ENCODE measurements around the gene EFEMP1.

EFEMP1 gene

DNA sequence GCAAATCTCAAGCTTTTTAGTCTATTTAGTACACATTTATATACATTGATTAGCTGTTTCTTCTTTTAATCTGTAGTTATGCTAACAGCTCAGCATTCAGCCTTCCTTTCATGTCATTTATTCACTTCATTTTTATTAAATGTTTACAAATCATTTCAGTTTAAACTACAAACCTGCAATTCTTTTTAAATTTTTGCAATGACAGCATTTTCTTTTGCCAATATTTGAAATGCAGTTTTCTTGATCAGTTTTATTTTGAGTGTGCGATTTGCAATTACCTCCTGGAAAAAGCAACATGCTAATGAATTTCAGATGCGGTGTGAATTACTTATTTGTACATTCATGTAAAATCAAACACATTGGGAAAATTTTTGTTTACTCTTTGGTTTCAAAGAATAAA, 13.5 kb downstream of the EFEMP1 start:
- no peaks in the 10 kb centered on the region for H3K9me3 ChIP-seq (ENCODE audit: insufficient read depth, low read length)
- H3K4me1 ChIP-seq (ENCODE audit: insufficient read depth, insufficient read length) = no peaks in the 10 kb centered on the region
- H3K9ac ChIP-seq (ENCODE audit: insufficient read length, low read depth) = no peak overlapping the region
- H3K36me3 ChIP-seq (ENCODE audit: insufficient read depth, insufficient read length, low read length) = no peaks in the 10 kb centered on the region
- DNase-seq (ENCODE audit: low read depth, low spot score) = no peak
- no peak for TF ChIP-seq SUZ12 (IDR thresholded peaks at IDR 0.05; ENCODE audit: extremely low read depth, insufficient read depth, insufficient read length)
- no peak for TF ChIP-seq YY1 (IDR thresholded peaks at IDR 0.05; ENCODE audit: insufficient read depth, insufficient read length)
- TF ChIP-seq ZNF274 (IDR thresholded peaks at IDR 0.05; ENCODE audit: low read depth, low read length) = no peak
- no peaks in the 10 kb centered on the region for H3K27me3 ChIP-seq (ENCODE audit: insufficient read depth, insufficient read length)
- no peak overlapping the region for H3K4me3 ChIP-seq (ENCODE audit: insufficient read length, low read depth)

DNA sequence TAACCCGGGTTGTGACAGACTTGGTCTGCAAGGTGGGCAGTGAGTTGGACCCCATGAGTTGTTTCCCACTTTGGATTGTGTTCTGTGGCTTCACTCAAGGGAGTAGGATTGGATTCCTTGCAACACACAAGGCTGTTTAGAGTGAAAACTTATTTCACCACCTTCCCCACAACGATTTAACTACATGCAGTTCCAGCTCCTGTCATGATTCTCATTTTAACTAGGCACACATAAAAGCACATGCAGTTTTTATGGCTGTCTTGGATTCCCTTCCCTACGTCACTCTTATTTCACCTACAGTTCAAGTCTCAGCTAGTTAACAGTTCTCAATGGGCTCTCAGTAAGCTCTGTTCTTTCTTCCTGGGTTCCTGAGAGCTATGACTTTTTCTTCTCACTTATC, 15.9 kb downstream of the EFEMP1 start:
- no peak for DNase-seq (ENCODE audit: low read depth, low spot score)
- H3K4me1 ChIP-seq (ENCODE audit: insufficient read depth, insufficient read length) = no peaks in the 10 kb centered on the region
- no peaks in the 10 kb centered on the region for H3K27me3 ChIP-seq (ENCODE audit: insufficient read depth, insufficient read length)
- peaks cover 10% of the 10 kb centered on the region; the same call in 1 of the 2 replicates for H3K9me3 ChIP-seq (ENCODE audit: insufficient read depth, low read length)
- H3K36me3 ChIP-seq (ENCODE audit: insufficient read depth, insufficient read length, low read length) = no peaks in the 10 kb centered on the region
- TF ChIP-seq ZNF274 (IDR thresholded peaks at IDR 0.05; ENCODE audit: low read depth, low read length) = no peak
- no peak for TF ChIP-seq SUZ12 (IDR thresholded peaks at IDR 0.05; ENCODE audit: extremely low read depth, insufficient read depth, insufficient read length)
- no peak for TF ChIP-seq YY1 (IDR thresholded peaks at IDR 0.05; ENCODE audit: insufficient read depth, insufficient read length)
- H3K4me3 ChIP-seq (ENCODE audit: insufficient read length, low read depth) = no peak overlapping the region
- H3K9ac ChIP-seq (ENCODE audit: insufficient read length, low read depth) = no peak overlapping the region

GRCh38 chr2:55906993-55907392, 16.6 kb downstream of the EFEMP1 start:
- Histone ChIP-seq H3K36me3 (ENCODE audit: insufficient read depth, insufficient read length, low read length) (no peaks in the 10 kb centered on the region), H3K4me3 (ENCODE audit: insufficient read length, low read depth) (no peak overlapping the region), H3K27me3 (ENCODE audit: insufficient read depth, insufficient read length) (no peaks in the 10 kb centered on the region), H3K4me1 (ENCODE audit: insufficient read depth, insufficient read length) (no peaks in the 10 kb centered on the region), H3K9ac (ENCODE audit: insufficient read length, low read depth) (no peak overlapping the region), H3K9me3 (ENCODE audit: insufficient read depth, low read length) (peaks cover 10% of the 10 kb centered on the region; the same call in 1 of the 2 replicates)
- TF ChIP-seq SUZ12 (IDR thresholded peaks at IDR 0.05; ENCODE audit: extremely low read depth, insufficient read depth, insufficient read length) (no peak), YY1 (IDR thresholded peaks at IDR 0.05; ENCODE audit: insufficient read depth, insufficient read length) (no peak), ZNF274 (IDR thresholded peaks at IDR 0.05; ENCODE audit: low read depth, low read length) (no peak)
- no peak for DNase-seq (ENCODE audit: low read depth, low spot score)

- H3K4me1 ChIP-seq (ENCODE audit: insufficient read depth, insufficient read length) = no peaks in the 10 kb centered on the region
- TF ChIP-seq ZNF274 (IDR thresholded peaks at IDR 0.05; ENCODE audit: low read depth, low read length) (no peak), SUZ12 (IDR thresholded peaks at IDR 0.05; ENCODE audit: extremely low read depth, insufficient read depth, insufficient read length) (no peak), YY1 (IDR thresholded peaks at IDR 0.05; ENCODE audit: insufficient read depth, insufficient read length) (no peak)
- DNase-seq (ENCODE audit: low read depth, low spot score) = no peak
- H3K27me3 ChIP-seq (ENCODE audit: insufficient read depth, insufficient read length) = no peaks in the 10 kb centered on the region
- H3K9me3 ChIP-seq (ENCODE audit: insufficient read depth, low read length) = peaks cover 10% of the 10 kb centered on the region; the same call in 1 of the 2 replicates
- no peaks in the 10 kb centered on the region for H3K36me3 ChIP-seq (ENCODE audit: insufficient read depth, insufficient read length, low read length)
- H3K4me3 ChIP-seq (ENCODE audit: insufficient read length, low read depth) = no peak overlapping the region
- no peak overlapping the region for H3K9ac ChIP-seq (ENCODE audit: insufficient read length, low read depth)
Measured at GRCh38 chr2:55903727-55904126, 19.9 kb downstream of the EFEMP1 start.

- H3K9ac ChIP-seq (ENCODE audit: insufficient read length, low read depth) = no peak overlapping the region
- peaks cover 10% of the 10 kb centered on the region; the same call in 1 of the 2 replicates for H3K9me3 ChIP-seq (ENCODE audit: insufficient read depth, low read length)
- no peak overlapping the region for H3K4me3 ChIP-seq (ENCODE audit: insufficient read length, low read depth)
- no peaks in the 10 kb centered on the region for H3K27me3 ChIP-seq (ENCODE audit: insufficient read depth, insufficient read length)
- TF ChIP-seq SUZ12 (IDR thresholded peaks at IDR 0.05; ENCODE audit: extremely low read depth, insufficient read depth, insufficient read length) (no peak), YY1 (IDR thresholded peaks at IDR 0.05; ENCODE audit: insufficient read depth, insufficient read length) (no peak), ZNF274 (IDR thresholded peaks at IDR 0.05; ENCODE audit: low read depth, low read length) (no peak)
- no peaks in the 10 kb centered on the region for H3K36me3 ChIP-seq (ENCODE audit: insufficient read depth, insufficient read length, low read length)
- H3K4me1 ChIP-seq (ENCODE audit: insufficient read depth, insufficient read length) = no peaks in the 10 kb centered on the region
- DNase-seq (ENCODE audit: low read depth, low spot score) = no peak
Measured at GRCh38 chr2:55902971-55903370, 20.6 kb downstream of the EFEMP1 start.

DNA sequence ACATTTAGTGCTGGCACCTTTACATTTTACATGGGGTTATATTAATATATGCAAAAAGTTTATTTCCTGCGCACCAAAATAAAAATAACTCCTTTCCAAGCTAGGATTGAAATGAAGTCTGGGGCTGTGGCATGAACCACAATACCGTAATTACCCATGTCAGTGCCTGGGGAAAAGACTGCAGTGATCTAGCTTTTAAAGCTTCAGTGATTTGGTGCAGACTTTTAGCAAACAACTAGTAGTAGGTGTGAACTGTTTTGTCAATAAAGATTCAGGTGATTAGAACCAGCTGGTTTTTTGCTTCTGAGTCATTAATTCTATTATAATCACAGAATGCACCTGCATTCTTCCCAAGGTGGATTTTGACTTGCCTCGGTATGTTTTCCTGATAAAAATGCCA, 21.2 kb downstream of the EFEMP1 start:
- DNase-seq (ENCODE audit: low read depth, low spot score) = no peak
- no peaks in the 10 kb centered on the region for H3K4me1 ChIP-seq (ENCODE audit: insufficient read depth, insufficient read length)
- H3K4me3 ChIP-seq (ENCODE audit: insufficient read length, low read depth) = no peak overlapping the region
- no peaks in the 10 kb centered on the region for H3K27me3 ChIP-seq (ENCODE audit: insufficient read depth, insufficient read length)
- peaks cover 10% of the 10 kb centered on the region; the same call in 1 of the 2 replicates for H3K9me3 ChIP-seq (ENCODE audit: insufficient read depth, low read length)
- no peaks in the 10 kb centered on the region for H3K36me3 ChIP-seq (ENCODE audit: insufficient read depth, insufficient read length, low read length)
- no peak for TF ChIP-seq SUZ12 (IDR thresholded peaks at IDR 0.05; ENCODE audit: extremely low read depth, insufficient read depth, insufficient read length)
- TF ChIP-seq ZNF274 (IDR thresholded peaks at IDR 0.05; ENCODE audit: low read depth, low read length) = no peak
- no peak for TF ChIP-seq YY1 (IDR thresholded peaks at IDR 0.05; ENCODE audit: insufficient read depth, insufficient read length)
- no peak overlapping the region for H3K9ac ChIP-seq (ENCODE audit: insufficient read length, low read depth)

- TF ChIP-seq SUZ12 (IDR thresholded peaks at IDR 0.05; ENCODE audit: extremely low read depth, insufficient read depth, insufficient read length) = no peak
- no peak for TF ChIP-seq ZNF274 (IDR thresholded peaks at IDR 0.05; ENCODE audit: low read depth, low read length)
- no peak for TF ChIP-seq YY1 (IDR thresholded peaks at IDR 0.05; ENCODE audit: insufficient read depth, insufficient read length)
- no peaks in the 10 kb centered on the region for H3K27me3 ChIP-seq (ENCODE audit: insufficient read depth, insufficient read length)
- no peaks in the 10 kb centered on the region for H3K36me3 ChIP-seq (ENCODE audit: insufficient read depth, insufficient read length, low read length)
- H3K4me3 ChIP-seq (ENCODE audit: insufficient read length, low read depth) = no peak overlapping the region
- H3K9ac ChIP-seq (ENCODE audit: insufficient read length, low read depth) = no peak overlapping the region
- H3K4me1 ChIP-seq (ENCODE audit: insufficient read depth, insufficient read length) = no peaks in the 10 kb centered on the region
- H3K9me3 ChIP-seq (ENCODE audit: insufficient read depth, low read length) = peaks cover 10% of the 10 kb centered on the region; the same call in 1 of the 2 replicates
- no peak for DNase-seq (ENCODE audit: low read depth, low spot score)
Measured at GRCh38 chr2:55901941-55902340, 21.6 kb downstream of the EFEMP1 start.
